HFFc6 (cell line): ENCODE measurements around the gene TP53RK. TPM values are rescaled to one million over a fixed set of nuclear protein-coding genes. Genes with fewer than 3 reads are reported as not detected.

ENCODE experiments used
- DNase-seq: peaks from one replicate; pipeline ENCODE4 v3.0.0-alpha.2; 2018
- H3K27ac Mint-ChIP-seq: 2 replicates; pipeline ENCODE4 v1.8.0; 2020; ENCODE audit warnings: mild to moderate bottlenecking, mixed read lengths
- H3K27me3 Mint-ChIP-seq: 2 replicates; pipeline ENCODE4 v1.8.0; 2021; ENCODE audit warnings: mild to moderate bottlenecking, moderate library complexity, mixed read lengths; ENCODE audit not compliant: insufficient read depth
- H3K36me3 Mint-ChIP-seq: 2 replicates; pipeline ENCODE4 v1.8.0; 2021; ENCODE audit warnings: low read depth, mixed read lengths
- H3K4me1 Mint-ChIP-seq: 2 replicates; pipeline ENCODE4 v1.8.0; 2020; ENCODE audit warnings: low read depth, mixed read lengths
- H3K4me3 Mint-ChIP-seq: 2 replicates; pipeline ENCODE4 v1.8.0; 2020; ENCODE audit warnings: mild to moderate bottlenecking, moderate library complexity, mixed read lengths
- H3K9me3 Mint-ChIP-seq: 2 replicates; pipeline ENCODE4 v1.8.0; 2020; ENCODE audit warnings: mild to moderate bottlenecking, mixed read lengths
- CTCF ChIP-seq: fragments of 200-600 bp; sonication (generic); IDR thresholded peaks from 2 replicates; pipeline ENCODE4 v1.5.0; 2021; ENCODE audit warnings: antibody characterized with exemption, mild to moderate bottlenecking
- total RNA-seq, 6 experiments: library from RNA; stranded (reverse); fragmentation: NEBNext Ultra II Directional; extraction: Animal tissue kit (Norgen Biotek cat#: 25700); gene quantifications; 2 replicates in 1 of 6; 3 replicates in 5 of 6; pipeline ENCODE4 v1.2.3, GENCODE V29; 2021

The TP53RK gene
- total RNA-seq, 6 experiments from 2014 or later, result 14.8 to 20.0 (median 15.8) TPM

DNA sequence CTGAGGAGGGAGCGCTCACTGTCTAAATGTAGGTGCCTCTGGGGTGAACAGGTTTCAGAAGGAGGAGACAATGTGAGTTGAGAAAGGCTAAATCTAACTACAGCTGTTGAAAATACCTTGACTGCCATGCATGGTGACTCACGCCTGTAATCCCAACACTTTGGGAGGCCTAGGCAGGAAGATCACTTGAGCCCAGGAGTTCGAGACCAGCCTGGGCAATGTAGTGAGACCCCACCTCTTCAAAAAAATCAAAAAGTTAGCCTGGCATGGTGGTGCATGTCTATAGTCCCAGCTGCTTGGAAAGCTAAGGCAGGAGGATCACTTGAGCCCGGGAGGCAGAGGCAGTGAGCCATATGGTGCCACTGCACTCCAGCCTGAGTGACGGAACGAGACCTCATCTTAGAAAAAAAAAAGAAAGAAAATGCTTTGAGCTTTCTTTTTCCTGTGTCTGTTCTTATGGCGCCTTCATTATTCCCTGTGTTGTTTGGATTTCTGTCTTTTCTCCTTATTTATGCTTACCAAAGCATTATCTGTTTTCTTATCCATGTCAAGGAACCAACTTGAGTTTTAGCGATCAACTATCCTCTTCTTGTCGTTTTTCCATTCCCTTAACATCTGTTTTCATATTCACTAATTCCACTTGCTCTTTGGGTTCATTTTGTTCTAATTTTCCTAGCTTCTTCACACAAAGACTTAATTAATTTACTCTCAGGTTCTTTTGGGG, 28.7 kb upstream of the TP53RK start:
- Mint-ChIP-seq H3K9me3 (peaks cover 23% of the 10 kb centered on the region), H3K36me3 (peaks cover 44% of the 10 kb centered on the region), H3K4me3 (no peak overlapping the region), H3K4me1 (peaks cover 27% of the 10 kb centered on the region), H3K27ac (no peak overlapping the region), H3K27me3 (no peaks in the 10 kb centered on the region; the same call in 1 of the 2 replicates)
- TF ChIP-seq CTCF, result no peak
- no peak for DNase-seq

DNA sequence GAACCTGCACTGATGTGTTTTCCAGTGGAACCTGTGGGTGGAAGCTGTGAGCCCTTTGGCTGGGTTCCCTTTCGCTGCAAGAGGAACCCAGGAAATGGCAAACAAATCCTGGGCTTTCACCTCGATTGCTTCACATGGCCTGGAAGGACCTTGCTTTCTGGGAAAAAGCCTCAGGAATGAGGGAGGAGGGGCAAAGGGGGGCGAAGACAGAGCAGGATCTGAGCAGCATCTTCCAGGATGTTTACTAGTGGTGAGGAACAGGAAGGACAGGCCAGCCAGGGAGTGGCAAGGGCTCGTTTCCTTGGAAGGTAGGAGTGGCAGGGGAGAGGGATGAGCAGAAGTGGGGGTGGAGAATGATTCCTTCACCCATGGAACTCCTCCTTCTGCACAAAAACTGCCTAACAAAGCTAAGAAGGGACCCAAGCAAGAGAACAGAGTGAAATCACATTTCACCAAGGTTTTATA, 26.1 kb upstream of the TP53RK start:
- Mint-ChIP-seq H3K4me3 (peak overlapping the region; percentile 20), H3K27me3 (no peaks in the 10 kb centered on the region; the same call in 1 of the 2 replicates), H3K36me3 (peaks cover 32% of the 10 kb centered on the region), H3K27ac (peak overlapping the region; percentile 65), H3K9me3 (peaks cover 16% of the 10 kb centered on the region), H3K4me1 (peaks cover 47% of the 10 kb centered on the region)
- TF ChIP-seq CTCF, result peak; percentile 47
- DNase-seq, result peak; percentile 65

GRCh38 chr20:46713957-46714834, 25.0 kb upstream of the TP53RK start:
- Mint-ChIP-seq H3K36me3 (peaks cover 26% of the 10 kb centered on the region), H3K27ac (peak overlapping the region; percentile 65; the same call in 1 of the 2 replicates), H3K27me3 (peaks cover 3% of the 10 kb centered on the region), H3K4me3 (no peak overlapping the region), H3K9me3 (peaks cover 4% of the 10 kb centered on the region), H3K4me1 (peaks cover 54% of the 10 kb centered on the region)
- DNase-seq, result no peak
- no peak for TF ChIP-seq CTCF

DNA sequence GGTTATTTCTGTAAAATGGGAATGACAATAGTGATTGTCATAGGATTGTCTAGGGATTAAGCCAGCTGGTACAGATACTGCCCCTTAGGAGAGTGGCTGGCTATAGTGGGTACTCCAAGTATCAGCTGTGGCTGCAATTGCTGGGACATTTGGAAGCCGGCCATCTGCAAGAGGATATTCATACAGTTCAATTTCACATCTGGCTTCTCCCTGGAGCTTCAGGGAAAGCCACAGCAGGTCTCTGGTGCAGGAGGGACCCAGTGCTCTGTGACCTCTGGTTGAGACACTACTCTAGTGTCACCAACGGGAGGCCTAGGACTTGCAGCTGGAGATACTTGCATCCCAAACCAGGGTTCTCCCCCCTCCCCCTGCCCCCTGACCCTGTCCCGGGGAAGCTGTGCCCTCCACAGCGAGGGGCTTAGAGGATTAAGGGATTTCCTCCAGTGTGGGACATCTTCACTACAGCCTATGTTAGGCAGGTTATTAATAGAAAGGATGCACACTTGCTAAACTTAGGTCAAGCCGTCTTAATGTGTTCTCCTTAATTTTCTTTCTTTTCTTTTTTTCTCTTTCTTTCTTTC, 22.9 kb upstream of the TP53RK start:
- peaks cover 6% of the 10 kb centered on the region for H3K27me3 Mint-ChIP-seq
- peaks cover 59% of the 10 kb centered on the region for H3K4me1 Mint-ChIP-seq
- no peak for TF ChIP-seq CTCF
- H3K27ac Mint-ChIP-seq, result no peak overlapping the region
- no peak overlapping the region for H3K4me3 Mint-ChIP-seq
- no peak for DNase-seq
- H3K36me3 Mint-ChIP-seq, result peaks cover 15% of the 10 kb centered on the region
- no peaks in the 10 kb centered on the region for H3K9me3 Mint-ChIP-seq

DNA sequence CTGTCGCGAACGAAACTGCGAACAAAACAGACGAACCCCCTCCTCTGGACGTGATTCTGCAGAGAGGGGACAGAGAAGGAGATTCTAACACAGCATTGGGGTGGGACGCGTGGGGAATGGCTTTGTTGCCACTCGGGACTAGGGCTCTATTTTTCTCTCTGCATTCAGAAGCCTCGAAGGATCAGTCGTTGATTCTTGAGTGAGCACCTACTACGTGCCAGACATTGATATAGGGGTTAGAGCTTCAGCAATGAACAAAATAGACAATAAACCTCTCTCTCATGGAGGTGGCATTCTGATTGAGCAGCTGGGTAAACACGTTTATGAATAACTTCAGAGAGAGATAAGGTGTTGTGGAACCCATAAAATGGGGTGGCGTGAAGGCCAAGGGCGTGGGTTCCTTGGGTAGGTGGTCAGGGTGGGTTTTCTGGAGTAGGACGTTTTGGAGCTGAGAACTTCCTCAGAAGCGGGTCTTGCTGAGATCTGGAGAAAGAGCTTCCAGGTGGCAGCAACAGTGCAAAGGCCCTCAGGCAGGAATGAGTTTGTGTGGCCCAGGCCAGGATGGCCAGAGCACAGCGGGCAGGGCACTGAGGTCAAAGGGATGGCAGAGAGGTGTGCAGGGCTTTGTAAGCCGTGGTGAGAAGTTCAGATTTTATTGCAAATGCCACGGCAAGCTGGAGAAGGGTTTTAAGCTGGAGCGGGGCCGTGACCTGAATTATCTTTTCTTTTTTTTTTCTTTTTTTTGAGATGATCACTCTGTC, 21.1 kb upstream of the TP53RK start:
- Mint-ChIP-seq H3K4me1 (peaks cover 54% of the 10 kb centered on the region), H3K27ac (peak overlapping the region; percentile 94), H3K27me3 (peaks cover 6% of the 10 kb centered on the region), H3K4me3 (peak overlapping the region; percentile 99), H3K36me3 (peaks cover 18% of the 10 kb centered on the region), H3K9me3 (peaks cover 6% of the 10 kb centered on the region)
- no peak for DNase-seq
- TF ChIP-seq CTCF, result no peak
